NCI-H524 treated with DMSO at 0.1 percent for 48 hours (cell line): ENCODE data around the gene MTHFS.
"Not testable (repeated sequence)": the region's sequence is repeated elsewhere in the genome, so short reads cannot be mapped to it uniquely, and the experiment has no call there.

Source experiments
- DNase-seq: peaks from one replicate; lab custom pipeline; 2025; lab: John Stamatoyannopoulos, UW

MTHFS gene

GRCh38 chr15:79915776-79916501 lies 19.1 kb upstream of the MTHFS start:
- DNase-seq = not testable (repeated sequence)

GRCh38 chr15:79914728-79915127 lies 17.9 kb upstream of the MTHFS start:
- DNase-seq = no peak

GRCh38 chr15:79909556-79910335 lies 12.9 kb upstream of the MTHFS start:
- not testable (repeated sequence) for DNase-seq

GRCh38 chr15:79904271-79904670 lies 7.5 kb upstream of the MTHFS start:
- DNase-seq = no peak

- DNase-seq = no peak
Observed at GRCh38 chr15:79903626-79904025, 6.8 kb upstream of the MTHFS start.

GRCh38 chr15:79903144-79903543 lies 6.3 kb upstream of the MTHFS start:
- no peak for DNase-seq

- DNase-seq = no peak
Observed at GRCh38 chr15:79901958-79902357, 5.1 kb upstream of the MTHFS start.

GRCh38 chr15:79900818-79901378 lies 4.1 kb upstream of the MTHFS start:
- not testable (repeated sequence) for DNase-seq

- no peak for DNase-seq
Observed at GRCh38 chr15:79900087-79900486, 3.3 kb upstream of the MTHFS start.

- not testable (repeated sequence) for DNase-seq
Observed at GRCh38 chr15:79898786-79899185, 2.0 kb upstream of the MTHFS start.

GRCh38 chr15:79898369-79898768 lies 1.6 kb upstream of the MTHFS start:
- no peak for DNase-seq

GRCh38 chr15:79897701-79898113 lies 893 bp upstream of the MTHFS start:
- DNase-seq = no peak

GRCh38 chr15:79897380-79897678 lies 515 bp upstream of the MTHFS start:
- DNase-seq = no peak

GRCh38 chr15:79896131-79896633 lies 632 bp downstream of the MTHFS start:
- DNase-seq = no peak

- no peak for DNase-seq
Observed at GRCh38 chr15:79887054-79887930, 9.5 kb downstream of the MTHFS start.

GRCh38 chr15:79886124-79886523 lies 10.7 kb downstream of the MTHFS start:
- DNase-seq = no peak

- no peak for DNase-seq
Observed at GRCh38 chr15:79884204-79884596, 12.6 kb downstream of the MTHFS start.

- DNase-seq = no peak
Observed at GRCh38 chr15:79883579-79884203, 13.1 kb downstream of the MTHFS start.

- DNase-seq = no peak
Observed at GRCh38 chr15:79881668-79882067, 15.1 kb downstream of the MTHFS start.

GRCh38 chr15:79881254-79881653 lies 15.6 kb downstream of the MTHFS start:
- no peak for DNase-seq

- DNase-seq = no peak
Observed at GRCh38 chr15:79878078-79878705, 18.6 kb downstream of the MTHFS start.
